CD14-positive monocyte (primary cell): Measurements from ENCODE around the gene PAX8. TPM values are rescaled to one million over a fixed set of nuclear protein-coding genes. Genes with fewer than 3 reads are reported as not detected.
A peak's percentile ranks its signal among the peaks of the same experiment; 100 is the strongest.

Experiments used
- DNase-seq, 3 donors: peaks; one replicate each; pipeline ENCODE4 v3.0.0-alpha.2; 2011 to 2022
- H2AFZ ChIP-seq: 2 replicates; pipeline ENCODE4 v1.6.0; 2012; ENCODE audit warnings: mild to moderate bottlenecking, low read depth, low read length, inconsistent platforms; ENCODE audit not compliant: insufficient read depth, poor library complexity, severe bottlenecking
- H3K27ac ChIP-seq, 2 donors: 1 replicate in 1 of 2; 2 replicates in 1 of 2; pipeline ENCODE4 v1.5.1; 2012 to 2013; ENCODE audit warnings: low read length in 2 of 2, control low read depth in 1 of 2, inconsistent platforms in 1 of 2, low read depth in 1 of 2, mild to moderate bottlenecking in 1 of 2
- H3K27me3 ChIP-seq, 2 donors: one replicate each; pipeline versions ENCODE4 v1.6.0 to v1.6.1; 2011 to 2013; ENCODE audit warnings: low read length in 2 of 2; ENCODE audit not compliant: control insufficient read depth in 2 of 2, insufficient read depth in 2 of 2
- H3K36me3 ChIP-seq, 2 donors: replicated peaks in 1 of 2; 1 replicate in 1 of 2; 2 replicates in 1 of 2; pipeline versions ENCODE4 v1.5.1 to v1.6.1; 2012 to 2013; ENCODE audit warnings: low read length in 2 of 2, control low read depth in 1 of 2, inconsistent platforms in 1 of 2, mild to moderate bottlenecking in 1 of 2; ENCODE audit not compliant: insufficient read depth in 2 of 2, control insufficient read depth in 1 of 2
- H3K4me1 ChIP-seq, 2 donors: 1 replicate in 1 of 2; 2 replicates in 1 of 2; pipeline versions ENCODE4 v1.5.1 to v1.6.1; 2012 to 2013; ENCODE audit warnings: low read length in 2 of 2, control low read depth in 1 of 2, inconsistent platforms in 1 of 2, mild to moderate bottlenecking in 1 of 2, moderate library complexity in 1 of 2; ENCODE audit not compliant: insufficient read depth in 2 of 2, control insufficient read depth in 1 of 2
- H3K4me2 ChIP-seq: replicated peaks from 2 replicates; pipeline ENCODE3; 2012; ENCODE audit warnings: low read length, moderate library complexity, mild to moderate bottlenecking; ENCODE audit not compliant: poor library complexity, severe bottlenecking; ENCODE audit errors: extremely low read depth
- H3K4me3 ChIP-seq, 3 experiments: fragments of 200-600 bp in 1 of 3; sonication (generic) in 1 of 3; replicated peaks in 1 of 3; 1 replicate in 2 of 3; 2 replicates in 1 of 3; pipeline ENCODE4 v1.5.1; 2011 to 2013; ENCODE audit warnings: low read length in 3 of 3, mild to moderate bottlenecking in 3 of 3, control low read depth in 2 of 3, low read depth in 2 of 3, inconsistent platforms in 1 of 3, moderate library complexity in 1 of 3
- H3K79me2 ChIP-seq: 2 replicates; pipeline ENCODE4 v1.6.0; 2012; ENCODE audit warnings: mild to moderate bottlenecking, control low read depth, inconsistent platforms, low read length, moderate library complexity; ENCODE audit not compliant: insufficient read depth
- H3K9ac ChIP-seq: 2 replicates; pipeline ENCODE4 v1.6.0; 2017; ENCODE audit warnings: low read length, mild to moderate bottlenecking; ENCODE audit not compliant: insufficient read depth, poor library complexity, severe bottlenecking
- H3K9me3 ChIP-seq, 2 donors: replicated peaks in 1 of 2; 1 replicate in 1 of 2; 2 replicates in 1 of 2; pipeline versions ENCODE4 v1.5.1 to v1.6.1; 2012 to 2013; ENCODE audit warnings: low read length in 2 of 2, control low read depth in 1 of 2; ENCODE audit not compliant: control insufficient read depth in 1 of 2, insufficient read depth in 1 of 2
- H4K20me1 ChIP-seq: 2 replicates; pipeline ENCODE4 v1.6.0; 2012; ENCODE audit warnings: mild to moderate bottlenecking, low read length, control low read depth, moderate library complexity; ENCODE audit not compliant: insufficient read depth
- H3K27ac Mint-ChIP-seq, 7 donors: one replicate each; pipeline ENCODE4 v1.8.0; 2020; ENCODE audit warnings: mild to moderate bottlenecking in 7 of 7, mixed read lengths in 7 of 7, moderate library complexity in 6 of 7, inconsistent platforms in 2 of 7
- H3K27me3 Mint-ChIP-seq, 3 donors: one replicate each; pipeline ENCODE4 v1.8.0; 2021 to 2022; ENCODE audit warnings: low read depth in 3 of 3, mild to moderate bottlenecking in 3 of 3, mixed read lengths in 3 of 3, moderate library complexity in 3 of 3, inconsistent platforms in 1 of 3
- H3K36me3 Mint-ChIP-seq, 2 donors: one replicate each; pipeline ENCODE4 v1.8.0; 2020; ENCODE audit warnings: mixed read lengths in 2 of 2, inconsistent platforms in 1 of 2, mild to moderate bottlenecking in 1 of 2
- H3K4me1 Mint-ChIP-seq: one replicate; pipeline ENCODE4 v1.8.0; 2020; ENCODE audit warnings: mild to moderate bottlenecking, mixed read lengths
- H3K4me3 Mint-ChIP-seq, 2 donors: one replicate each; pipeline ENCODE4 v1.8.0; 2020; ENCODE audit warnings: mild to moderate bottlenecking in 2 of 2, mixed read lengths in 2 of 2, moderate library complexity in 1 of 2
- H3K9me3 Mint-ChIP-seq, 7 donors: one replicate each; pipeline ENCODE4 v1.8.0; 2020 to 2022; ENCODE audit warnings: mixed read lengths in 7 of 7, mild to moderate bottlenecking in 6 of 7, moderate library complexity in 6 of 7, inconsistent platforms in 2 of 7
- CTCF ChIP-seq: fragments of 200-600 bp; IDR thresholded peaks from one replicate; pipeline ENCODE4 v1.8.0; 2022; ENCODE audit warnings: antibody characterized with exemption, mild to moderate bottlenecking
- WGBS: methylation state at CpG from one replicate; pipeline ENCODE4 v1.1.5; 2013; ENCODE audit warnings: missing lambda C conversion rate; ENCODE audit not compliant: insufficient coverage; 5-methylcytosine and 5-hydroxymethylcytosine counted together
- intact Hi-C, 2 donors: fragments of 100-400 bp; cut with micrococcal nuclease; formaldehyde crosslinking; loops; one replicate each; pipeline versions ENCODE4 v1.15.0 to v1.15.1; 2023
- polyA plus RNA-seq, 3 donors: library from polyadenylated mRNA; depleted of rRNA in 1 of 3; unstranded in 2 of 3; stranded (reverse) in 1 of 3; fragments of 300-500 nt in 2 of 3; fragments of >200 nt in 1 of 3; fragmentation: Illumina TruSeq in 2 of 3; gene quantifications; 1 replicate in 2 of 3; 2 replicates in 1 of 3; pipeline ENCODE4 v1.2.3, GENCODE V29; 2012 to 2021

The PAX8 gene
- polyA plus RNA-seq, 3 donors = 0.26 to 0.47 (median 0.36) TPM

- Histone ChIP-seq H3K4me3 (no peak overlapping the region), H3K4me1 (peaks cover 22 to 24% of the 10 kb centered on the region in 2 donors), H3K27ac (no peak overlapping the region), H3K27me3 (peaks cover 71 to 78% of the 10 kb centered on the region in 2 donors), H3K9me3 (peaks cover 0 to 32% of the 10 kb centered on the region in 2 donors), H3K36me3 (no peaks in the 10 kb centered on the region), H3K79me2 (no peaks in the 10 kb centered on the region), H3K9ac (no peak overlapping the region), H4K20me1 (no peaks in the 10 kb centered on the region), H3K4me2 (peak overlapping the region; percentile 24), H2AFZ (no peak overlapping the region)
- TF ChIP-seq CTCF = no peak
- Mint-ChIP-seq H3K9me3 (peaks cover 0 to 14% (median 7%) of the 10 kb centered on the region in 7 donors), H3K36me3 (peaks cover under 1 to 19% of the 10 kb centered on the region in 2 donors), H3K4me3 (peak overlapping the region in 1 of 2 donors; percentile 73), H3K27ac (no peak overlapping the region), H3K27me3 (peaks cover 85 to 87% (median 86%) of the 10 kb centered on the region in 3 donors), H3K4me1 (peaks cover 34% of the 10 kb centered on the region)
- 9% methylated on average over 31 of the region's 41 CpGs for WGBS
- DNase-seq = no peak
- intact Hi-C loops = no loop called here
Measured at GRCh38 chr2:113276761-113277425, 1.8 kb downstream of the PAX8 start.

- Histone ChIP-seq H4K20me1 (no peaks in the 10 kb centered on the region), H3K4me3 (no peak overlapping the region), H2AFZ (no peak overlapping the region), H3K9ac (no peak overlapping the region), H3K4me1 (peaks cover 22 to 24% of the 10 kb centered on the region in 2 donors), H3K36me3 (no peaks in the 10 kb centered on the region), H3K27ac (no peak overlapping the region), H3K9me3 (peaks cover 0 to 32% of the 10 kb centered on the region in 2 donors), H3K27me3 (peaks cover 77 to 84% of the 10 kb centered on the region in 2 donors), H3K79me2 (no peaks in the 10 kb centered on the region), H3K4me2 (peak overlapping the region; percentile 29)
- no peak for DNase-seq
- peaks cover 0 to 14% (median 7%) of the 10 kb centered on the region in 7 donors for H3K9me3 Mint-ChIP-seq
- intact Hi-C loops = no loop called here
- no peak overlapping the region for H3K27ac Mint-ChIP-seq
- H3K4me3 Mint-ChIP-seq = peak overlapping the region in 1 of 2 donors; percentile 73
- 11% methylated on average over 7 of the region's 18 CpGs for WGBS
- no peak for TF ChIP-seq CTCF
- peaks cover 34% of the 10 kb centered on the region for H3K4me1 Mint-ChIP-seq
- H3K27me3 Mint-ChIP-seq = peaks cover 91 to 92% (median 91%) of the 10 kb centered on the region in 3 donors
- peaks cover 4 to 19% of the 10 kb centered on the region in 2 donors for H3K36me3 Mint-ChIP-seq
Measured at GRCh38 chr2:113276216-113276760, 2.4 kb downstream of the PAX8 start.
